GM12873 (cell line): ENCODE data around the gene ISY1.

Experiments
- TF ChIP-seq, protein P1 (sequence below): IDR thresholded peaks from 2 replicates; pipeline ENCODE4 v1.5.1; 2012; ENCODE audit warnings: low read depth, mild to moderate bottlenecking, moderate library complexity, low read length, control low read depth; ENCODE audit not compliant: insufficient read depth; ENCODE audit errors: missing control alignments

ISY1 gene

DNA sequence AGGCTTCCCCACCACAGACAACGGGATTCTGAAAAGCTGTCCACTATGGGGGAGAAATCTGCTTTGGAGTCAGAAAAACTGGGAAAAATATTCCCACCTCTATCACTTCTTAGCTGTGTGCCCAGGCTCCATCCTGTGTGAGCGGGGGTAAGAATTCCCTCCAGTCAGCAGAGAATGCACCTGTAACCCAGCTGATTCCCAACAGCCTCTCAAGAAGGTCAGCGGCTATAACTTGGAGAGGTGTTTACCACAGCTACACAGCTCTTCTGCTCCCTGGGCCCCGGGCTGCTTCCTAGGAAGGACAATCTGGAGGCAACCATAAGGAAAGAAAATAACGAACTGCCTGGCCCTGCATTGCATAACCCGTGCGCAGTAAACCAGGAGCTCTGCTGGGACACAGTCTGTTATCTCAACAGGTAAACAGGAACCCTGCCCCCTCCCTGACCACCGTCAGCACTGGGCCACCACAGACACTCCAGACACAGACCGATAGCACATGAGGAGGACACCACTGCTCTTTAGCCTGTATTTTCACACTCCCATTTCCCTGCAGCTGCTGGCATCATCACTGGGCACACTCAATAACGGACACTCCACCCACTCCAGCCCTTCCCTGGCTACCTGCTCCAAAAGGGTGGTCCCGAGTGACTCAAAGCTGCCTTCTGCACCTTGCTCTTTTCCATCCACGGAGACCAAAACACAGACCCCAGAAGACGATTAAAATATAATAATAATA, 41.3 kb downstream of the ISY1 start:
- TF ChIP-seq, protein P1, sequence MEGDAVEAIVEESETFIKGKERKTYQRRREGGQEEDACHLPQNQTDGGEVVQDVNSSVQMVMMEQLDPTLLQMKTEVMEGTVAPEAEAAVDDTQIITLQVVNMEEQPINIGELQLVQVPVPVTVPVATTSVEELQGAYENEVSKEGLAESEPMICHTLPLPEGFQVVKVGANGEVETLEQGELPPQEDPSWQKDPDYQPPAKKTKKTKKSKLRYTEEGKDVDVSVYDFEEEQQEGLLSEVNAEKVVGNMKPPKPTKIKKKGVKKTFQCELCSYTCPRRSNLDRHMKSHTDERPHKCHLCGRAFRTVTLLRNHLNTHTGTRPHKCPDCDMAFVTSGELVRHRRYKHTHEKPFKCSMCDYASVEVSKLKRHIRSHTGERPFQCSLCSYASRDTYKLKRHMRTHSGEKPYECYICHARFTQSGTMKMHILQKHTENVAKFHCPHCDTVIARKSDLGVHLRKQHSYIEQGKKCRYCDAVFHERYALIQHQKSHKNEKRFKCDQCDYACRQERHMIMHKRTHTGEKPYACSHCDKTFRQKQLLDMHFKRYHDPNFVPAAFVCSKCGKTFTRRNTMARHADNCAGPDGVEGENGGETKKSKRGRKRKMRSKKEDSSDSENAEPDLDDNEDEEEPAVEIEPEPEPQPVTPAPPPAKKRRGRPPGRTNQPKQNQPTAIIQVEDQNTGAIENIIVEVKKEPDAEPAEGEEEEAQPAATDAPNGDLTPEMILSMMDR, result no peak

DNA sequence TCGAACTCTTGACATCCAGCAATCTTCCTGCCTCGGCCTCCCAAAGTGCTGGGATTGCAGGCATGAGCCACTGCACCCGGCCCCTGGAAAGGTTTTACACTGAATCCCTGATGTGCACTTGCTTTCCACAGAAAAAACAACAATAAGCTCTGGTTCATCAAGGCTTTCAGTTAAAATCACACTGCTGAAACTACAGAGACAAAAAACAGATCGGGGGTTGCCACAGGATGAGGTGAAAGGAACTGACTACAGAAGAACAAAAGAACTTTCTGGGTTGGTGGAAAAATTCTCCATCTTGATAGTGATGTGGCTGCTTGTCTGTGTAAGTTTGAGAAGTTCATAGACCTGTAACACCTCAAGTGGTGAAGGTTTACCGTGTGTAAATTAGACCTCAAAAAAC, 42.1 kb downstream of the ISY1 start:
- TF ChIP-seq, protein P1, result no peak

DNA sequence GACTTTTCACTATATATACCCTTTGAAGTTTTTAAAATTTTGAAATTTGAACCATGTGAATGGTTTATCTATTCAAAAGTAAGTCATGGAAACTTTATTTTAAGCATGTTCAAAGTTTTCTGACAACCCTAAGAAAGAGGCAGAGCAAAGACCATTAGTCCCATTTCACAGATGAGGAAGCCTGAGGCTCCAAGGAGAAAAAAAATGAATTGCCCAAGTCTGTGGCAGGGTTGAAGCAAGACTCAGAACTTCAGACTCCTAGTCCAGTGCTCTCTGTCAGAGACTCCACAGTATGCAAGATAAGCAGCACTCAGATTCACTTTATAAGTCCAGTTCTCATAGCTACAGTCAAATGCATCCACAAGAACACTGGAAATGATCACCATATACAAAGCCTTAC, 43.7 kb downstream of the ISY1 start:
- TF ChIP-seq, protein P1, result no peak

DNA sequence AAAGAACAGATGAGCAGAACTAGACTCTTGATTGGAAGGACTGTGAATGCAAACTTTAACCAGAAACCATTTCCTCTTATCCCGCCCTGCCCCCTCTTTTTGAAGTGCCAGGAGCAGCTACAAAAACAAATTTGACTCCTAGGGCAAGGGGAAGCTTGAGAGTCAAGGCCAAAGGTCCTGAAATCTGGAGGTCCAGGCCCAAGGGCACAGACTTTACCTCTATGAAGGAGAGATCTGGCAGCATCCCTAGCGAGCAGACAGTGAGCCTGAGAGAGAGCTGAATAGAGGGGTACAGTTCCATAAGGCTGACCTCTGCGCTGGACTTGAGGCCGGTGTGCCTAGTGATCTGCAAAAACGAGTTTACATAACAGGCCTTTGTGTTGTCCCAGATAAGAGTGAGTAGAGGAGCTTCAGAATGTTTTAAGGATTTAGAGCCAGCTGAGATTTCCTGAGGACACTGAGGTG, 44.3 kb downstream of the ISY1 start:
- TF ChIP-seq, protein P1, result no peak

DNA sequence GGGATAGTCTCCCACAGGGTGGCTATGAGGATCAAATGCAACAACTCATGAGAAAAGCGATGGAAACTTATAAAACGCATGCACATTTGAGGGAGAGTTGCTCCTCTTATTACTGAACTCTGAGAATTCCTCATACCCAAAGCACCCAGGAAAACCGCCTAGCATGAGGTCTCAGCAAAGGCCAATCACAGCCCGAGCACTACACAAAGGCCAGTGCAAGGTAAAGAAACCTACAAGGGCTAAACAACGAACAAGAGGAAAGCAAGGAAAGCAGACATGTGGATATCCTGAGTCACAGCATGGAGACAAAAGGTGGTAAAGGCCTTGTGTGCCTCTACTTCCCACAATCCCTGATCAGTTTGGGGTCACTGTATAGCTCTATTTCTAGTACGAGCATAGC, 46.4 kb downstream of the ISY1 start:
- TF ChIP-seq, protein P1, result no peak

DNA sequence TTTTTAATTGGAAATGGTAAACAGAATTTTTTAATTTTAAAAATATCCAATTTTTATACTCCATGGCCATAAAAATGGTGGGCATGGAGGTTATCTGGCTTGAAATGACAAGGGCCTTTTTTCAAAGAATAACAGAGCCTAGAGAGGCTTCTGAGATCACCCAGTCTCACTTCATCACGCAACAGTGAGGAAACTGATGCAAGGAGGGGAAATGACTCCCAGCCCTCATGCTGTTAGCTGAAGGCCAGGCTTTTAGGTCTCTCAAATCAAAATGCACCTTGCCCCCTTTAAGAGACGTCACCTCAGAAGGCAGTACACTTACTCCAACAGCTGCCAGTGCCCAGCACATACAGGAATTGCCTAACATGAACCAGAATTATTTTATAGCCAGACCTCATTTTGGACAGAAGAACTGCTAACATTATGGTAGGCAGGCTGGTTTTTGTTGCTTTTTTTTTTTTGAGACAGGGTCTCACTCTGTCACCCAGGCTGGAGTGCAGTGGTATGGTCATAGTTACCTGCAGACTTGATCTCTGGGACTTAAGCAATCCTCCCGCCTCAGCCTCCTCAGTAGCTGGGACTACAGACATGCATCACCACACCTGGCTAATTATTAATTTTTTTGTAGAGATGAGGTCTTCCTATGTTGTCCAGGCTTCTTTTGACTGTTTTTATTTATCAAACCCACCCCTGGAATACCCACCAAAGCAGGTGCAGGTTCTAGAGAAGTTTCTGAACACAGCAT, 48.4 kb downstream of the ISY1 start:
- TF ChIP-seq, protein P1, result no peak

DNA sequence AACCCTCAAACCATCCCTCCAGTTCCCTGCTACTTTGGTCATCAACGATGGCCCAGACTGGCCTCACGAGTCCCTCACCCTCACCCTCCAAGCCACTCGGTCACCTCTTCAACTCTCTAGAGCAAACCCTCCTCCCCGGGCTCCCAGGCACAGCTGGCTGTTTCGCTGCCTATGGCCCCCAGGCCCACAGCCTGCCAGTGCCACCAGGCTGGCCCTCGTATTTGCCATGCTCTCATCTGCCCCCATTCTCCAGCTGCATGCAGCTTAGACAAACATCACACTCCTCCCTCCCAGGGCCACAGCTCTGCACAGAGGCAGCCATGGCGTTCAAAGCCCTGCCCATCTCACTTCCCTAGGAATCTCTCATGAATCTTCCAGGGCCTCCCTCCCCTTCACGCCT, 53.1 kb downstream of the ISY1 start:
- TF ChIP-seq, protein P1, result no peak
